Measurements from ENCODE around the gene PKN1. TPM values are rescaled to one million over a fixed set of nuclear protein-coding genes. Genes with fewer than 3 reads are reported as not detected.

Gene PKN1
- total and polyA plus RNA-seq, 2 experiments from 2014 or later: 47.2 to 128 TPM

GRCh38 chr19:14411161-14411937, 21.8 kb upstream of the PKN1 start:
- no peaks in the 10 kb centered on the region for H3K27me3 ChIP-seq (replicated peaks; ENCODE audit: insufficient read depth)
- peaks cover 57% of the 10 kb centered on the region for H3K79me2 ChIP-seq (ENCODE audit: insufficient read depth)

GRCh38 chr19:14411938-14412245, 21.2 kb upstream of the PKN1 start:
- H3K4me2 ChIP-seq (ENCODE audit: unreplicated experiment): no peak overlapping the region
- no peaks in the 10 kb centered on the region for H3K9me2 ChIP-seq (ENCODE audit: insufficient read depth)
- H4K20me1 ChIP-seq (ENCODE audit: insufficient read depth): no peaks in the 10 kb centered on the region
- H3K9ac ChIP-seq: no peak overlapping the region
- no peaks in the 10 kb centered on the region for H3K27me3 ChIP-seq (replicated peaks; ENCODE audit: insufficient read depth)
- 0 out of 2 replicates have a peak, but pooled peaks cover 9% of the 10 kb centered on the region for H3K4me1 ChIP-seq (ENCODE audit: insufficient read depth)
- H3K4me3 ChIP-seq: no peak overlapping the region
- H3K36me3 ChIP-seq (ENCODE audit: low read depth): peaks cover 40% of the 10 kb centered on the region; the same call in 1 of the 2 replicates
- H3K9me3 ChIP-seq (ENCODE audit: low read depth): no peaks in the 10 kb centered on the region
- no peak for TF ChIP-seq EZH2 (IDR thresholded peaks at IDR 0.05; ENCODE audit: insufficient read depth, poor library complexity, severe bottlenecking)
- no peak for TF ChIP-seq EZH2phosphoT487 (IDR thresholded peaks at IDR 0.05; ENCODE audit: insufficient read depth, low read depth)
- in situ Hi-C loops (cut with MboI): no loop called here
- H2AFZ ChIP-seq: no peak overlapping the region
- H3K27ac ChIP-seq: no peak overlapping the region
- H3K79me2 ChIP-seq (ENCODE audit: insufficient read depth): peaks cover 63% of the 10 kb centered on the region
- WGBS, 2 experiments (ENCODE audit: low coverage in 1 of 2, low lambda C conversion rate in 2 of 2, missing lambda C conversion rate in 2 of 2): 85 to 88% methylated on average over 8 of the region's 8 CpGs
- peaks cover 26% of the 10 kb centered on the region for H3F3A ChIP-seq (ENCODE audit: insufficient read depth)
- no peak for DNase-seq

More at GRCh38 chr19:14411161-14411937, 21.8 kb upstream of the PKN1 start:
- Histone ChIP-seq H3K27ac (no peak overlapping the region), H3F3A (ENCODE audit: insufficient read depth) (peaks cover 30% of the 10 kb centered on the region), H3K4me1 (ENCODE audit: insufficient read depth) (0 out of 2 replicates have a peak, but pooled peaks cover 5% of the 10 kb centered on the region), H3K36me3 (ENCODE audit: low read depth) (peaks cover 40% of the 10 kb centered on the region; the same call in 1 of the 2 replicates), H3K9me2 (ENCODE audit: insufficient read depth) (no peaks in the 10 kb centered on the region), H4K20me1 (ENCODE audit: insufficient read depth) (no peaks in the 10 kb centered on the region), H3K9me3 (ENCODE audit: low read depth) (no peaks in the 10 kb centered on the region), H3K4me2 (ENCODE audit: unreplicated experiment) (no peak overlapping the region), H3K4me3 (no peak overlapping the region), H2AFZ (no peak overlapping the region), H3K9ac (no peak overlapping the region)
- DNase-seq: no peak
- WGBS, 2 experiments (ENCODE audit: low coverage in 1 of 2, low lambda C conversion rate in 2 of 2, missing lambda C conversion rate in 2 of 2): 89 to 91% methylated on average over 19 of the region's 19 CpGs
- no peak for TF ChIP-seq EZH2 (IDR thresholded peaks at IDR 0.05; ENCODE audit: insufficient read depth, poor library complexity, severe bottlenecking)
- TF ChIP-seq EZH2phosphoT487 (IDR thresholded peaks at IDR 0.05; ENCODE audit: insufficient read depth, low read depth): no peak
- in situ Hi-C loops (cut with MboI): no loop called here

- H3K27me3 ChIP-seq (replicated peaks; ENCODE audit: insufficient read depth): no peaks in the 10 kb centered on the region
- H3K9me2 ChIP-seq (ENCODE audit: insufficient read depth): no peaks in the 10 kb centered on the region
- H3K9ac ChIP-seq: no peak overlapping the region
- no peak overlapping the region for H3K27ac ChIP-seq
- H3K4me1 ChIP-seq (ENCODE audit: insufficient read depth): 0 out of 2 replicates have a peak, but pooled peaks cover 15% of the 10 kb centered on the region
- TF ChIP-seq EZH2 (IDR thresholded peaks at IDR 0.05; ENCODE audit: insufficient read depth, poor library complexity, severe bottlenecking) (no peak), EZH2phosphoT487 (IDR thresholded peaks at IDR 0.05; ENCODE audit: insufficient read depth, low read depth) (no peak)
- 89 to 90% methylated on average over 25 of the region's 25 CpGs for WGBS, 2 experiments (ENCODE audit: low coverage in 1 of 2, low lambda C conversion rate in 2 of 2, missing lambda C conversion rate in 2 of 2)
- peaks cover 35% of the 10 kb centered on the region; the same call in 1 of the 2 replicates for H3K36me3 ChIP-seq (ENCODE audit: low read depth)
- no peak overlapping the region for H2AFZ ChIP-seq
- H3K4me3 ChIP-seq: no peak overlapping the region
- no peak overlapping the region for H3K4me2 ChIP-seq (ENCODE audit: unreplicated experiment)
- no peak for DNase-seq
- peaks cover 25% of the 10 kb centered on the region for H3F3A ChIP-seq (ENCODE audit: insufficient read depth)
- H3K9me3 ChIP-seq (ENCODE audit: low read depth): no peaks in the 10 kb centered on the region
- H4K20me1 ChIP-seq (ENCODE audit: insufficient read depth): no peaks in the 10 kb centered on the region
- H3K79me2 ChIP-seq (ENCODE audit: insufficient read depth): peaks cover 69% of the 10 kb centered on the region
- in situ Hi-C loops (cut with MboI): no loop called here
Measured at GRCh38 chr19:14412324-14412995, 20.6 kb upstream of the PKN1 start.

DNA sequence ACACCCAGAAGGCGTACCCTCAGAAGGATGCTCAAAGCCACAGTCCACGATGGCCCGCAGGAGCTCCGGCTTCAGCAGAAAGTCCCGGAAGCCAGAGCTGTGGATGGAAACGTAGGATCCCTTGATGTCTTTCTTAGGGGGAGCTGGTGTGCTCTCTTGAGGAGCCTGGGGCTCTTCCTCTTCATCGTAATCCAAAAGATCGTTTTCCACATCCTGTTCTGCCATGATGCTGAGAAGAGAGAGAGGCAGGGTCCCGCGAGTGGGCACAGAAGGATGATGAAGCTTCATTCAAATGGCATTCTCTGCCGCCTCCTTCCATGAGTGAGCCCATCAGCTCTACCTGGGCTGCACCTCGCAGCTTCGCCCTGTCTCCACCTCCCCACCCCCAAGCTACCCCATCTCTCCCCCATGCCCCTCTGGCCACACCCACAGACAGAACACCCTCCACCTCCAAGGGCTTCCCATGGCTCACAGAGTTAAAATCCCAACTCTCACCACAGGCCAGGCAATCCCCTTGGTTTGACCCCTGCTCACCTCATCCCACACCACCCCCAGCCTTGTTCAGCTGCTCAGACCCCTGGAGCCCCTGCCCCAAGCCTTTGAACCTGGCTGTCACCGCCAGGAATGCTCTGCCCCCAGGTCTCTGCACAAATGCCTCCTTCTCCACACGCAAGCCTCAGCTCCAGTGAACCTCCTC, 20.0 kb upstream of the PKN1 start:
- Histone ChIP-seq H3K9me3 (ENCODE audit: low read depth) (no peaks in the 10 kb centered on the region), H3K9ac (no peak overlapping the region), H3K4me1 (ENCODE audit: insufficient read depth) (0 out of 2 replicates have a peak, but pooled peaks cover 18% of the 10 kb centered on the region), H3K4me2 (ENCODE audit: unreplicated experiment) (no peak overlapping the region), H3K79me2 (ENCODE audit: insufficient read depth) (peaks cover 75% of the 10 kb centered on the region), H2AFZ (no peak overlapping the region), H3K9me2 (ENCODE audit: insufficient read depth) (no peaks in the 10 kb centered on the region), H3F3A (ENCODE audit: insufficient read depth) (peaks cover 19% of the 10 kb centered on the region), H3K36me3 (ENCODE audit: low read depth) (peaks cover 30% of the 10 kb centered on the region; the same call in 1 of the 2 replicates), H3K27ac (no peak overlapping the region), H3K4me3 (no peak overlapping the region), H3K27me3 (replicated peaks; ENCODE audit: insufficient read depth) (no peaks in the 10 kb centered on the region), H4K20me1 (ENCODE audit: insufficient read depth) (no peaks in the 10 kb centered on the region)
- in situ Hi-C loops (cut with MboI): no loop called here
- TF ChIP-seq EZH2phosphoT487 (IDR thresholded peaks at IDR 0.05; ENCODE audit: insufficient read depth, low read depth): no peak
- TF ChIP-seq EZH2 (IDR thresholded peaks at IDR 0.05; ENCODE audit: insufficient read depth, poor library complexity, severe bottlenecking): no peak
- WGBS, 2 experiments (ENCODE audit: low coverage in 1 of 2, low lambda C conversion rate in 2 of 2, missing lambda C conversion rate in 2 of 2): 87% methylated on average over 12 to 15 of the region's 15 CpGs
- DNase-seq: no peak

Measured in GM23248 (cell line).